DOHH2 (cell line): ENCODE data around the gene INPP4B.

ENCODE experiments used
- H3F3A ChIP-seq: fragments of 200-600 bp; sonication (generic), shearing (Covaris generic); 2 replicates; pipeline ENCODE4 v1.6.0; 2016; ENCODE audit warnings: antibody characterized with exemption, mild to moderate bottlenecking; ENCODE audit not compliant: control insufficient read depth, insufficient read depth
- H3K27ac ChIP-seq: fragments of 200-600 bp; sonication (generic); 2 replicates; pipeline ENCODE4 v1.5.1; 2014; ENCODE audit warnings: low read depth, mild to moderate bottlenecking, low read length, moderate library complexity
- H3K27me3 ChIP-seq: fragments of 200-600 bp; sonication (generic); 2 replicates; pipeline ENCODE4 v1.6.1; 2014; ENCODE audit warnings: mild to moderate bottlenecking, low read length, mixed read lengths; ENCODE audit not compliant: control insufficient read depth
- H3K36me3 ChIP-seq: fragments of 200-600 bp; sonication (generic); 2 replicates; pipeline ENCODE4 v1.6.1; 2014; ENCODE audit warnings: mild to moderate bottlenecking, low read length, moderate library complexity, mixed read lengths; ENCODE audit not compliant: control insufficient read depth
- H3K4me1 ChIP-seq: fragments of 200-600 bp; sonication (generic); 2 replicates; pipeline ENCODE4 v1.6.1; 2014; ENCODE audit warnings: mild to moderate bottlenecking, low read length, mixed read lengths; ENCODE audit not compliant: control insufficient read depth
- H3K4me2 ChIP-seq: fragments of 200-600 bp; sonication (generic); 2 replicates; pipeline ENCODE4 v1.6.0; 2014; ENCODE audit warnings: mild to moderate bottlenecking, low read length, moderate library complexity
- H3K4me3 ChIP-seq: fragments of 200-600 bp; sonication (generic); 2 replicates; pipeline ENCODE4 v1.5.1; 2014; ENCODE audit warnings: mild to moderate bottlenecking, low read length, mixed read lengths
- H3K79me2 ChIP-seq: fragments of 200-600 bp; sonication (generic); 2 replicates; pipeline ENCODE4 v1.6.1; 2014; ENCODE audit warnings: mild to moderate bottlenecking, low read length, mixed read lengths; ENCODE audit not compliant: control insufficient read depth
- H3K9me2 ChIP-seq: fragments of 200-600 bp; sonication (generic); replicated peaks from 2 replicates; pipeline ENCODE4 v1.6.1; 2014; ENCODE audit warnings: mild to moderate bottlenecking, low read length, mixed read lengths; ENCODE audit not compliant: control insufficient read depth
- H3K9me3 ChIP-seq: fragments of 200-600 bp; sonication (generic); 2 replicates; pipeline ENCODE4 v1.6.1; 2014; ENCODE audit warnings: antibody characterized with exemption, low read length, mixed read lengths; ENCODE audit not compliant: control insufficient read depth, insufficient read depth
- H4K20me1 ChIP-seq: fragments of 200-600 bp; sonication (generic); 2 replicates; pipeline ENCODE4 v1.6.0; 2014; ENCODE audit warnings: low read depth, mild to moderate bottlenecking, antibody characterized with exemption, low read length, moderate library complexity; ENCODE audit not compliant: control insufficient read depth, insufficient read depth
- CTCF ChIP-seq: fragments of 200-600 bp; sonication (generic); IDR thresholded peaks from one replicate; pipeline ENCODE4 v1.5.1; 2014; ENCODE audit warnings: antibody characterized with exemption, mild to moderate bottlenecking, low read depth, low read length; ENCODE audit not compliant: poor library complexity, severe bottlenecking
- EZH2phosphoT487 ChIP-seq: fragments of 200-600 bp; sonication (generic); IDR thresholded peaks from 2 replicates; pipeline ENCODE4 v1.6.1; 2017; ENCODE audit warnings: borderline replicate concordance, mild to moderate bottlenecking, antibody characterized with exemption, low read length, moderate library complexity, mixed read lengths

Gene INPP4B

GRCh38 chr4:142112451-142112850 lies 733.6 kb downstream of the INPP4B start:
- Histone ChIP-seq H3K79me2 (no peaks in the 10 kb centered on the region), H3K27ac (no peak overlapping the region), H3K9me2 (no peaks in the 10 kb centered on the region), H3F3A (no peaks in the 10 kb centered on the region), H3K36me3 (no peaks in the 10 kb centered on the region), H3K27me3 (no peaks in the 10 kb centered on the region), H3K4me2 (no peak overlapping the region), H4K20me1 (no peaks in the 10 kb centered on the region), H3K4me3 (no peak overlapping the region), H3K9me3 (no peaks in the 10 kb centered on the region), H3K4me1 (no peaks in the 10 kb centered on the region)
- TF ChIP-seq CTCF (no peak), EZH2phosphoT487 (no peak)

- Histone ChIP-seq H3K9me2 (no peaks in the 10 kb centered on the region), H4K20me1 (no peaks in the 10 kb centered on the region), H3K4me1 (no peaks in the 10 kb centered on the region), H3K9me3 (no peaks in the 10 kb centered on the region), H3K27ac (no peak overlapping the region), H3K4me3 (no peak overlapping the region), H3F3A (no peaks in the 10 kb centered on the region), H3K4me2 (no peak overlapping the region), H3K27me3 (no peaks in the 10 kb centered on the region), H3K36me3 (no peaks in the 10 kb centered on the region), H3K79me2 (no peaks in the 10 kb centered on the region)
- no peak for TF ChIP-seq CTCF
- no peak for TF ChIP-seq EZH2phosphoT487
Observed at GRCh38 chr4:142110136-142110535, 736.0 kb downstream of the INPP4B start.

- Histone ChIP-seq H3K4me3 (no peak overlapping the region), H3F3A (no peaks in the 10 kb centered on the region), H3K27ac (no peak overlapping the region), H3K9me3 (no peaks in the 10 kb centered on the region), H3K79me2 (no peaks in the 10 kb centered on the region), H3K9me2 (no peaks in the 10 kb centered on the region), H3K36me3 (no peaks in the 10 kb centered on the region), H3K27me3 (no peaks in the 10 kb centered on the region), H3K4me1 (no peaks in the 10 kb centered on the region), H4K20me1 (no peaks in the 10 kb centered on the region), H3K4me2 (no peak overlapping the region)
- TF ChIP-seq EZH2phosphoT487 = no peak
Observed at GRCh38 chr4:142104041-142104440, 742.1 kb downstream of the INPP4B start.

- Histone ChIP-seq H3K36me3 (no peaks in the 10 kb centered on the region), H3K27ac (no peak overlapping the region), H3K9me2 (no peaks in the 10 kb centered on the region), H3K4me3 (no peak overlapping the region), H3K79me2 (no peaks in the 10 kb centered on the region), H3K27me3 (no peaks in the 10 kb centered on the region), H3K4me1 (no peaks in the 10 kb centered on the region), H4K20me1 (no peaks in the 10 kb centered on the region), H3F3A (no peaks in the 10 kb centered on the region), H3K4me2 (no peak overlapping the region), H3K9me3 (no peaks in the 10 kb centered on the region)
- TF ChIP-seq EZH2phosphoT487 (no peak), CTCF (no peak)
Observed at GRCh38 chr4:142101401-142101800, 744.7 kb downstream of the INPP4B start.
